Astrocyte (in vitro differentiated cells and primary cell): ENCODE data around the gene SHB.

Experiments
- EZH2 ChIP-seq: IDR thresholded peaks from 2 replicates; pipeline ENCODE4 v1.6.1; 2012; ENCODE audit warnings: mild to moderate bottlenecking, low read length, inconsistent platforms; ENCODE audit not compliant: insufficient read depth
- TF ChIP-seq, protein P1 (sequence below): IDR thresholded peaks from 2 replicates; pipeline ENCODE4 v1.5.1; 2011; ENCODE audit warnings: low read depth, mild to moderate bottlenecking, inconsistent platforms, low read length, moderate library complexity; ENCODE audit not compliant: insufficient read depth

DNA sequence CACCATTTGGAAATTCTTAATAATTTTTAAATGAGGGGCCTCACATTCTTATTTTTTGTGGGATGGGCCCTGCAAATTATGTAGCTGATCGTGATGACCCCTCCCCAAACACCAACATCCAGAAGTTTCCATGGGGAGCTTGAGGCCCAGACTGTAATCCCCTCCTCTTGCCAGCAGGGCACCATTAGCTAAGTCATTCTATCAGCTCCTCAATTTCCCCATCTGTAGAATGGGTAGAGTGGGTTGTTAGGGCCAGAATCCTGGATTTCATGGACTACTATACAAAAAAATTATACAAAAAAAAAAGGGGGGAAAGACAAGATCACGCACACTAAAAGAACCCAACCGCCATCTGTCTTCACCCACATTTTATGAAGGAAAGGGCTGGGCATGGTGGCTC lies 38.4 kb downstream of the SHB start:
- TF ChIP-seq, protein P1, sequence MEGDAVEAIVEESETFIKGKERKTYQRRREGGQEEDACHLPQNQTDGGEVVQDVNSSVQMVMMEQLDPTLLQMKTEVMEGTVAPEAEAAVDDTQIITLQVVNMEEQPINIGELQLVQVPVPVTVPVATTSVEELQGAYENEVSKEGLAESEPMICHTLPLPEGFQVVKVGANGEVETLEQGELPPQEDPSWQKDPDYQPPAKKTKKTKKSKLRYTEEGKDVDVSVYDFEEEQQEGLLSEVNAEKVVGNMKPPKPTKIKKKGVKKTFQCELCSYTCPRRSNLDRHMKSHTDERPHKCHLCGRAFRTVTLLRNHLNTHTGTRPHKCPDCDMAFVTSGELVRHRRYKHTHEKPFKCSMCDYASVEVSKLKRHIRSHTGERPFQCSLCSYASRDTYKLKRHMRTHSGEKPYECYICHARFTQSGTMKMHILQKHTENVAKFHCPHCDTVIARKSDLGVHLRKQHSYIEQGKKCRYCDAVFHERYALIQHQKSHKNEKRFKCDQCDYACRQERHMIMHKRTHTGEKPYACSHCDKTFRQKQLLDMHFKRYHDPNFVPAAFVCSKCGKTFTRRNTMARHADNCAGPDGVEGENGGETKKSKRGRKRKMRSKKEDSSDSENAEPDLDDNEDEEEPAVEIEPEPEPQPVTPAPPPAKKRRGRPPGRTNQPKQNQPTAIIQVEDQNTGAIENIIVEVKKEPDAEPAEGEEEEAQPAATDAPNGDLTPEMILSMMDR = no peak
- TF ChIP-seq EZH2 = no peak
